Peyer's patch (tissue), 4 donors: ENCODE results near the gene ARID1A.

ENCODE experiments used
- POLR2A ChIP-seq, 2 donors: fragments of 450-650 bp; IDR thresholded peaks; one replicate each; pipeline ENCODE4 v1.5.1; 2017; ENCODE audit warnings: antibody characterized with exemption in 2 of 2, mild to moderate bottlenecking in 2 of 2, moderate library complexity in 2 of 2
- TF ChIP-seq, protein P1 (sequence below), 6 experiments: fragments of 450-650 bp in 4 of 6; fragments of 200-600 bp in 2 of 6; sonication (generic) in 1 of 6; IDR thresholded peaks; one replicate each; pipeline ENCODE4 v1.5.1; 2017 to 2019; ENCODE audit warnings: antibody characterized with exemption in 6 of 6, mild to moderate bottlenecking in 3 of 6, moderate library complexity in 1 of 6

DNA sequence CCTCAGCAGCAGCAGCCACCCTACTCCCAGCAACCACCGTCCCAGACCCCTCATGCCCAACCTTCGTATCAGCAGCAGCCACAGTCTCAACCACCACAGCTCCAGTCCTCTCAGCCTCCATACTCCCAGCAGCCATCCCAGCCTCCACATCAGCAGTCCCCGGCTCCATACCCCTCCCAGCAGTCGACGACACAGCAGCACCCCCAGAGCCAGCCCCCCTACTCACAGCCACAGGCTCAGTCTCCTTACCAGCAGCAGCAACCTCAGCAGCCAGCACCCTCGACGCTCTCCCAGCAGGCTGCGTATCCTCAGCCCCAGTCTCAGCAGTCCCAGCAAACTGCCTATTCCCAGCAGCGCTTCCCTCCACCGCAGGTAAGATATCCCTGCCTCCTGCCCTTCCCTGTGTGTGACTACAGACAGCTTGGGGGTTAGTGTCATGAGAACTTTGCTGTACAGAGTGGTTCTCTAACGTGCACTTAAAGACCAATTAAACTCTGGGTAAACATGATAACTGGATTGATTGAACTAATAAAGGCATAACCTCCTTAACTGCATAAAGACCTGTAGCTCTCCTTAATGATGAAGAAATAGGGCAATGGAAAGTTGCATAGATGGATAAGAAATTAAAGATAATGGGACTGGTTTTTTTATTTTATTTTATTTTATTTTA is 35.6 kb downstream of the ARID1A start:
- TF ChIP-seq, protein P1, sequence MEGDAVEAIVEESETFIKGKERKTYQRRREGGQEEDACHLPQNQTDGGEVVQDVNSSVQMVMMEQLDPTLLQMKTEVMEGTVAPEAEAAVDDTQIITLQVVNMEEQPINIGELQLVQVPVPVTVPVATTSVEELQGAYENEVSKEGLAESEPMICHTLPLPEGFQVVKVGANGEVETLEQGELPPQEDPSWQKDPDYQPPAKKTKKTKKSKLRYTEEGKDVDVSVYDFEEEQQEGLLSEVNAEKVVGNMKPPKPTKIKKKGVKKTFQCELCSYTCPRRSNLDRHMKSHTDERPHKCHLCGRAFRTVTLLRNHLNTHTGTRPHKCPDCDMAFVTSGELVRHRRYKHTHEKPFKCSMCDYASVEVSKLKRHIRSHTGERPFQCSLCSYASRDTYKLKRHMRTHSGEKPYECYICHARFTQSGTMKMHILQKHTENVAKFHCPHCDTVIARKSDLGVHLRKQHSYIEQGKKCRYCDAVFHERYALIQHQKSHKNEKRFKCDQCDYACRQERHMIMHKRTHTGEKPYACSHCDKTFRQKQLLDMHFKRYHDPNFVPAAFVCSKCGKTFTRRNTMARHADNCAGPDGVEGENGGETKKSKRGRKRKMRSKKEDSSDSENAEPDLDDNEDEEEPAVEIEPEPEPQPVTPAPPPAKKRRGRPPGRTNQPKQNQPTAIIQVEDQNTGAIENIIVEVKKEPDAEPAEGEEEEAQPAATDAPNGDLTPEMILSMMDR (IDR thresholded peaks at IDR 0.05) = no peak
- no peak for TF ChIP-seq POLR2A (IDR thresholded peaks at IDR 0.05)
